Activated naive CD4-positive, alpha-beta T cell treated with anti-CD3 and anti-CD28 coated beads, Interleukin-2, amount 50 U/mL, for 16 hours (primary cell): ENCODE results near the gene GATA2.

Experiments
- DNase-seq: peaks from one replicate; pipeline ENCODE4 v3.0.0-alpha.2; 2020

The GATA2 gene

DNA sequence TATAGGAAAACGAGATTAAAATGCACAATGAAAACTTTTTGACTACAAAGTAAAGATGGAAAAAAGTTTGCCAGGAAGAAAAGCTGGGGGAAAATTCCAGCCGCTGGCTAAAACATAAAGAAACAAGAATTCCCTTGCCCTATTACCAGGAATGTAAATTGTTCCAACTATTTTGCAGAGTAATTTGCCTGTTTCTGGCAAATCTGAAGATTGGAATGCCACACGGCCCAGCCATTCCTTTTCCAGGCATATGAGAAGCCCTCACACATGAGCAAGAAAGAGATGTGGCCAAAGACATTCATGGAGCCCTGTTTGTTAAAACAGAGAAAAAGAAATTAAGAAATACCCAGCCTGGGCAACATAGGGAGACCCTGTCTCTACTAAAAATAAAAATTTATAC is 8.4 kb upstream of the GATA2 start:
- DNase-seq = no peak

DNA sequence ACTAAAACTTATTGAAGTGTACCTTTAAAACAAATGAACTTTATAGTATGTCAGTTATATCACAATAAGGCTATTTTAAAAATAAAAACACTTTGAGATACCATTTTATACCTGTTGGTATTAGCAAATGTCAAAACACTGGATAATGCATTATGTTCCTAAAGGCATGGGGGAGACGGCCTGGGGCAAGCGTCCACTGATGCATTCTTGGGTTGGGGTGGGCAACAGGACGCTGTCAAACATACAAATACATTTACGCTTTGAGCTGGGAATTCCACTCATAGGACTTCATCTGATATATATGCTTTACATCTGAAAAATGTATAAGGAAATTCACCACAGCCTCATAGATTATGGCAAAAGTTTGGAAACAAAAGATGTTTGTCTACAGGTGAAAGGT is 7.6 kb upstream of the GATA2 start:
- DNase-seq = no peak

- no peak for DNase-seq
Measured at GRCh38 chr3:128499724-128500275, 6.8 kb upstream of the GATA2 start.

DNA sequence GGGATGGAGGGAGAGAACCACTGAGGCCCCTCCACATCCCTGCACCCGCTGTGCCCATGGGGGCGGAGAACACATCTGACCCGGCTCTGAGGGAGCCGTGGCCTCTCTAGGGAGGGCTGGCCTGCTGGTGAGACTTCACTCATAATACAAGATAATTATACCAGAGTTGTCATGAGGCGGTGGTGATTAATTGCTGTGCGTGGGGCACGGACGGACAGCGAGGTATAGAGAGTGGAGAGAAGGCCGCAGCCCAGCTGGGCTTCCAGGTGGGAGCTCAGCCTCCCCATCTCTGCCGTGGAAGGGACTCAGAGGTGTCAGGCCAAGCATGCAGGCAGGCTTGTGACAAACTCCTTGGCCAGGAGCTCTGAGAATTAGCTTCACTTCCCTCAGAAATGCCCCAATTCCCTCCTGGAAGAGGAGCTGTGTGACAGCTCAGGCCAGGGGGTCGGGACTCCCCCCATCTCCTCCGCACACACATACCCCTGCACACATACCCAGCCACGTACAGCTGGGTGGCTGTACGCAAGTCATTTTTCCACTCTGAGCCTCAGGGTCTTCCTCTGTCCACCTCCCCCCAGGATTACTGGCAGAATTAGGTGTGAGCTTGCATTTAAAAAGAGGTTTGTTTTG is 6.0 kb upstream of the GATA2 start:
- DNase-seq = no peak

GRCh38 chr3:128498127-128498626 is 5.2 kb upstream of the GATA2 start:
- no peak for DNase-seq

DNA sequence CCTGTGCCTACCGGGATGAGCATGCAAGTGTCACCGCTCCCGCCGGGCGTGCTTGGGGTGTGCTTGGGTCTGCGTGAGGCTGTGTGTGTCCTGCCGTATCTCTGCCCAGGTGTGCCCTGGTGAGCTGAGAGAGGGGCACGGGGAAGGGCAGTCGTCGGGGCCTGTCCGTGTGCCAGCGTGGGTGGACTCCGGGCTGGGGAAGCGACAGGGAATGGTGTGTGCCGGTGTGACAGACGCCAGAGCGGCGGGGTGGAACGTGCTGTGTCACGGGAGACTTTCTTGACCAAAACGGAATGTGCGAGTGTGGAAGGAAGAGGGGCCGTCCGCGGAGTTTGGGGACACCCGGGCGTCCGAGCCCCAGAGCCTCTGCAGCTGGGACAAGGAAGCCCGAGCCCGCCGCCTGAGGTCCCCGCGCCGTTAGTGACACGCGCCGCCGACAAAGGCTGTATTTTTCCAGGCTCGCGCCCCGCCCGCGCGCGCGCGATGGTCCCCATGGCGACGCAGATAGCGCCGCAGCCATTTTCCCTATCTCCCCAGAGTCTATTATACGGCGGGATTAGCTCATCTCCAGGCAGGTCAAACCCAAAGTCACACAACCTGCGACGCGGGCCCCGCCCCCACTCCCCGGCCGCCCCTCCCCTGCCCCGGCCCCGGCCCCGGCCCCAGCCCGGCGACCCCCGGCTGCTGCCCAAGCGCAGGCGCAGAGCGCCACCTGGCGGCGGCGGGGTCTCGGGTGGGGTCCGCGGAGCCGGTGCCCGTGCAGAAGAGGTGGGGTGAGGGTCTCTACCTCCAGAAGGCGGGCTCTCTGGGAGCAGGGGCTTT is 4.5 kb upstream of the GATA2 start:
- peak; percentile 74 for DNase-seq

GRCh38 chr3:128496602-128497304 is 3.8 kb upstream of the GATA2 start:
- DNase-seq = no peak

GRCh38 chr3:128496019-128496601 is 3.1 kb upstream of the GATA2 start:
- DNase-seq = no peak

- no peak for DNase-seq
Measured at GRCh38 chr3:128495435-128495970, 2.5 kb upstream of the GATA2 start.

DNA sequence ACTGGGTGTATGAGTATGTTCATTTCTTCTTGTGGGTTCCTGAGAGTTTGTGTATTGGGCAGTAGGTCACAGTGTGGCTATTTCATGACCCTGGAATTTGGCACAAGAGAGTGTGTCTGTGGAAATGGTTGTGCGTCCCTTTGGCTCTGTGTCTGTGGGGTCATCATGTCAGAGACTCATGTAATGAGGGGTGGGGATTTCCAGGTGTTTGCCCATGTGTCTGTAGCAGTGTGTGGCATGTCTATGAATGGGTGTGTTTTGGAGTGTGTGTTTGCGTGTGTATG is 1.3 kb upstream of the GATA2 start:
- DNase-seq = no peak

DNA sequence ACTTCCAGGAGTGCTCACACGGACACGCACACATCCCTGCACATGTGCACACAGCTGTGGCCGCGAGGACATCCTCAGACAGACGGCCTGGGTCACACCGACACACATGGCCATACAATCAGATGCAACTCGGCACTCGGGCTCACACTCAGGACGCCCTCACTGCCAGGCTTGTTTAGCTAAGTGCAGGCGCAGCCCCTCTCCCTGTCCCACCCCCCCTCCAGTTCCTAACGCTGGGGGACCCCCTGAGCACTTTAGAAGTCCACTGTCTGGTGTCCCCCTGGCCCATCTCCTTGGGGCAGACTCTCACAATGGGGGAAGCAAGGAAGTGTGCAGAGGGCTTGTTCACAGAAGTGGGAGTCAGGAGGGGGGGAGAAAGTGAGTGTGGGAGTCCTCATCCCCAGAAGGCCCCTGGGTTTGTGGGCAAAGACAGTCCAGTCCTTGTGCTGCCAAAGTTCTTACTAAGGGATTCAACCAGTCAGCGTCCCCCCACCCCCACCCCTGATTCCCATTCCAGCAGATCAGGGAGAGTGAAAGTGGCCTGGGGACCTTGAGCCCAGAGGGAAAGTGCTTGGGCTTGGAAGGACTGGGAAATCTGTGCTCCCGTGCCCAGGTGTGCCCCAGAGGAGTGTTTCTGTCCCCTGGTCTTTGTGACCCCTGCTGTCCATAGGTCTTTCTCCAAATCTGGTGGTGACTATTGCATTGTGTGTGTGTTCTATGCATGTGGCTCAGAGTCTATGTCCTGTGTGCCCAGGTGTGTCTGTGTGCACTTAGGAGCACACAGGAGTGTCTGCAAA is 767 bp upstream of the GATA2 start:
- DNase-seq = no peak

DNA sequence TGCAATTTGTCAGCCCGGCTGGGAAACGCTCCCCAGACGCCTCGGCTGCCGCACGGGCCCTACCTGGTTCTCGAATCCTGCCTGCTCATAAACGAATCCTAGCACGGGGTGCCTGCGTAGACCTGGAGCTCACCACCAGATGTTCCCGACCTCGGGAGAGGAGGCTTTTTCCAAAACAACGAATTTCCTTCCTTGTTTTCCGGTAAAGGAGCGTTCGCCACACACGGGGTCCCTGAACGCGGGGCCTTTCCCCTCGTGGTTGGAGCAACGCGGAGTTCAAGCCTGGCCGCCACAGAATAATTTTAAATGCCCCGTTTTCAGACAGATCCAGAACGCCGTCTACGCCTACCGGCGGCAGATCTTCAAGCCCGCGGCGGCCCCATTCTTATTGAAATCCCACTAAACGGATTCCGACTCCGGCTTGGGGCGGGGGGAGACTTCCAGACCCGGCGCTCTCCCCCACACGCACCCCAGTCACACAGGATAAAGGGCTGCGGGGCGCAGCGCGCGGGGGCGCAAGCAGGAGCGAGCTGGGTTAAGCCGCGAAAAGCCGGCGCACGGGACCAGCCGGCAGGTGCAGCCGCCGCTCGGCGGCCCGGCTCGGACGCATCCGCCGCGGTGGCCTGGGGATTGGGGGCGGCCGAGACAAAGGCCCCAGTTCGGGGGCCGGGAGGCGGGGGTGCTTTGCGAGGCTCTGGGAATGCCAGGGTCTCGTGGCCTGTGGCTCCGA is 895 bp downstream of the GATA2 start:
- DNase-seq = no peak

GRCh38 chr3:128491691-128491940 is 1.4 kb downstream of the GATA2 start:
- no peak for DNase-seq

DNA sequence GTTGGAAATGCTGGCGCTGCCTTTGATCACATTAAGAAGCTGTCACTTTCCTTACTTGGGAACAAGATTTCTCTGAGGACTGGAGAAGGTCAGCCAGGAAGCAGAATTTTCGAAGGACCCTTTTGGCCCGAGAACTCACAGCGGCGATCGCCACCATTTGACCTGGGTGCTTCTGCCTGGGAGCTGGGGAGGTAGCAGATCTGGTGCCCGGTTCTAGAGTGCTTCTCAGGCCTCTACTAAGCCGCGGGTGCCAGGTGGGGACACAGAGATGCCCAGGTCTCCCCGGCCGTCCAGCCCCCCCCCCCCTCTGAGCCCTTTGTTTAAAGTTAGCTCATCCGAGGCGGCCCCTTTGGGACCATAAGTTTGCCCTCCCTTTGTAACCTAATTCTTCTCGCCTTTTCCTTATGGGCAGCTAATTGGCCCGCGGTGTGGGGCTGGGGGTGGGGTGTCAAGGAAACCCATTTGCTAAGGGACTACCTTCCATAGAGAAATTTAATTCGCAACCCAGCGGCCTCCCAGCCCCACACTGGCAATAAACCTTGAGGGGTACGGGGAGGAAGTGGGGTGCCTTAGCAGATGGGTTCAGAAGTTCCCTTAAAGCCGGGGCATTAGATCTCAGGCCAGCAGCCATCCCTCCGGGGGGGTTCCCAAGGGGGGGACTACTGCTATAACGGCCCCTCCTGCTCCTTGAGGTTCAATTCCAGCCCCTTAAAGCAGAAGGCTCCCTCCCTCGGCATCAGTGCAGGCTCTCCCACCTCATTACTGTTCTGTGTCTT is 1.9 kb downstream of the GATA2 start:
- no peak for DNase-seq

DNA sequence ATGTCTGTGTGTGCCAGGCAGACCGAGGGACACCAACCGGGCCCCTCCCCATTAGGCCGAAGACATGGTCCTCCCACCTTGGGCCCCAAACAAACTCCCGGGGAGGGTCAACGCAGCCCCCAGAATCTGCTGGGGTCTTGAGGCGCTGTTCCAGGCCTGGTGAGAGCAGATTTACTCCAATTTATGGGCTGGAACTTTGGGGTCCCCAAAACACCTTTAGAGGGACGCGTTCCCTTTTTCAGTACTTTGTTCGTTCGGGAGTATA is 2.4 kb downstream of the GATA2 start:
- DNase-seq = no peak

DNA sequence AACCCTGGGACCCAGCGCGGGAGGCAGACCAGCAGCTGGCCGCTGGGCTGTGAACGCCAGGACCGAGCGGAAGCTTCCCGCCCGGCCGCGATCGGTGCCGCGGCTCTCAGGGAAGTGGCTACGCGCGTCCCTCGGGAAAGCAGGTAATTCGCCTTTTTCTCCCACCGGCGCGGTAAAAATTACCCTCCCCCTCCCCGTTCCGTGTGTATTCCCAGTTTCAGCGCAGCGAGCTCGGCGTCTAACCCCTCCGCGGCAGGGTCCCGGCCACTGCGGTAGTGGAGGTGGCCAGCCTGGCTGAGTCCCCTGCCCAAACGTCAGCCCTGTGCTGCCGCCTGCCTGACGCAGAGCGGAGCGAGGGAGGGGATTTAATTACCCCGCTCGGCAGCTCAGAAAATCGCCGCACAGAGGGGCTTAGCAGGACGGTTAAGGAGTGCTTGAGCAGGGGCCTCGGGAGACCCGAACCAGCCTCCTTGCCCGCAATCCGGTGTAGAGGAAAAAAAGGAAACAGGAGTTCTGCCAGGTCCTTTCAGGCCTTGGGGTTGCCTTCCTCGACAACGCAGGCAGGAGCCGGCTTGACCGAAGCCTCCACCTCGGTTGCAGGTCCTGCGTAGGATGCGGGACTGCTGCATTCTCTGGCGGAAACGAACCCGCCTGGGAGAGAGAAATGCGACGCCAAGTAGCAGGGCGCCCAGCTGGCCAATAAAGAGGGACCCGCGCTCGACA is 2.9 kb downstream of the GATA2 start:
- no peak for DNase-seq

- DNase-seq = no peak
Measured at GRCh38 chr3:128489674-128489926, 3.4 kb downstream of the GATA2 start.

- DNase-seq = no peak
Measured at GRCh38 chr3:128488991-128489673, 3.9 kb downstream of the GATA2 start.

- no peak for DNase-seq
Measured at GRCh38 chr3:128488636-128488990, 4.4 kb downstream of the GATA2 start.
